ENCODE results near the gene EVI5. TPM values are rescaled to one million over a fixed set of nuclear protein-coding genes. Genes with fewer than 3 reads are reported as not detected.

EVI5 gene
- total RNA-seq, 2 donors from 2014 or later: 20.8 to 29.0 TPM

DNA sequence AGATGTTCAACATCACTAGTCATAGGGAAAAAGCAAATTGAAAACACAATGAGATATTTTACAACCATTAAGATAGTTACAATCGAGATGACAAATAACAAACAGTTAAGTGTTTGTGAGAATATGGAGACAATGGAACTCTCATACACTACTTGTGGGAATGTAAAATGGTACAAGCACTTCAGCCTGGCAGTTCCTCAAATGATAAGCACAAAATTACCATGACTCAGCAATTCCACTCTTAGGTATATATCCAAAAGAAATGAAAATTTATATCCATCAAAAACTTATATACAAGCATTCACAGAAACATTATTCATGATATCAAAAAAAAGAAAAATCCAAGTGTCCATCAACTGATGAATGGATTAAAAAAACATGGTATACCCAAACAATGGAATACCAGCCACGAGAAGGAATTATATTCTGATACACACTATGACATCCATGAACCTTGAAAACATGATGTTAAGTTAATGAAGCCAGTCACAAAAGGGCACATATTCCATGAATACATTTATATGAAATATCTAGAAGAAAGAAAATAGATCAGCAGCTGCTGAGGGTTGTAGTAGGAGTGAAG lies 76.4 kb downstream of the EVI5 start:
- DNase-seq: no peak
- H3K27ac Mint-ChIP-seq: no peak overlapping the region
- peaks cover 5% of the 10 kb centered on the region for H3K4me1 ChIP-seq (ENCODE audit: control insufficient read depth, insufficient read depth, low read length)

DNA sequence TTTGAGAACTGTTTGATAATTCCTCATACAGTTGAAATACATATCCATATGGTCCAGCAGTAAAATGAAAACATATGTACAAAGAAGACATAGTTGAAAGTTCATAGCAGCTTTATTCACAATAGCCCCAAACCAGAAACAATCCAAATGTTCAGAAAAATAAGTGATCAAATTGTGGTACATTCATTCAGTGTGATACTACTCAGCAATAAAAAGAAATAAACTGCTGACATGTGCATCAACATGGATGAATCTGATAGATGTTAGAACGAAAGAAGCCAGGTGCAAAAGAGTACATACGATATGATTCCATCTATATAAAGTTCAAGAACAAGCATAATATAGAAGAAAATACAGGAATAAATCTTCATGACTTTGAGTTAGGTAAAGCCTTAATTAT lies 77.2 kb downstream of the EVI5 start:
- no peaks in the 10 kb centered on the region for H3K9me3 ChIP-seq (ENCODE audit: control insufficient read depth, low read length)
- Mint-ChIP-seq H3K4me3 (no peak overlapping the region), H3K9me3 (no peaks in the 10 kb centered on the region), H3K4me1 (peaks cover 19% of the 10 kb centered on the region), H3K27me3 (ENCODE audit: insufficient read depth) (no peaks in the 10 kb centered on the region), H3K27ac (no peak overlapping the region), H3K36me3 (ENCODE audit: low read depth) (peaks cover 4% of the 10 kb centered on the region)
- H3K27me3 ChIP-seq (ENCODE audit: control insufficient read depth, insufficient read depth, low read length, poor library complexity, severe bottlenecking): peaks cover 6% of the 10 kb centered on the region
- DNase-seq: no peak
- H3K9ac ChIP-seq (ENCODE audit: extremely low read depth, low read length, poor library complexity, severe bottlenecking): no peak overlapping the region
- TF ChIP-seq, protein P1, sequence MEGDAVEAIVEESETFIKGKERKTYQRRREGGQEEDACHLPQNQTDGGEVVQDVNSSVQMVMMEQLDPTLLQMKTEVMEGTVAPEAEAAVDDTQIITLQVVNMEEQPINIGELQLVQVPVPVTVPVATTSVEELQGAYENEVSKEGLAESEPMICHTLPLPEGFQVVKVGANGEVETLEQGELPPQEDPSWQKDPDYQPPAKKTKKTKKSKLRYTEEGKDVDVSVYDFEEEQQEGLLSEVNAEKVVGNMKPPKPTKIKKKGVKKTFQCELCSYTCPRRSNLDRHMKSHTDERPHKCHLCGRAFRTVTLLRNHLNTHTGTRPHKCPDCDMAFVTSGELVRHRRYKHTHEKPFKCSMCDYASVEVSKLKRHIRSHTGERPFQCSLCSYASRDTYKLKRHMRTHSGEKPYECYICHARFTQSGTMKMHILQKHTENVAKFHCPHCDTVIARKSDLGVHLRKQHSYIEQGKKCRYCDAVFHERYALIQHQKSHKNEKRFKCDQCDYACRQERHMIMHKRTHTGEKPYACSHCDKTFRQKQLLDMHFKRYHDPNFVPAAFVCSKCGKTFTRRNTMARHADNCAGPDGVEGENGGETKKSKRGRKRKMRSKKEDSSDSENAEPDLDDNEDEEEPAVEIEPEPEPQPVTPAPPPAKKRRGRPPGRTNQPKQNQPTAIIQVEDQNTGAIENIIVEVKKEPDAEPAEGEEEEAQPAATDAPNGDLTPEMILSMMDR (conservative IDR thresholded peaks at IDR 0.05): no peak
- H3K36me3 ChIP-seq (ENCODE audit: control insufficient read depth, insufficient read depth, low read length): no peaks in the 10 kb centered on the region
- H3K4me3 ChIP-seq (ENCODE audit: low read length): no peak overlapping the region
- no peak overlapping the region for H3K27ac ChIP-seq (ENCODE audit: low read depth, low read length)
- peaks cover 5% of the 10 kb centered on the region for H3K4me1 ChIP-seq (ENCODE audit: control insufficient read depth, insufficient read depth, low read length)
- 100% methylated on average over 2 of the region's 2 CpGs; no CpG with 5 or more reads in 1 of the 2 experiments for whole genome bisulfite sequencing, 2 experiments (ENCODE audit: insufficient coverage in 1 of 2, insufficient read length in 1 of 2)

More for the DNA sequence above, 76.4 kb downstream of the EVI5 start:
- no peak overlapping the region for H3K9ac ChIP-seq (ENCODE audit: extremely low read depth, low read length, poor library complexity, severe bottlenecking)
- Mint-ChIP-seq H3K27me3 (ENCODE audit: insufficient read depth) (no peaks in the 10 kb centered on the region), H3K36me3 (ENCODE audit: low read depth) (no peaks in the 10 kb centered on the region), H3K4me3 (no peak overlapping the region), H3K9me3 (no peaks in the 10 kb centered on the region), H3K4me1 (peaks cover 19% of the 10 kb centered on the region)
- no peaks in the 10 kb centered on the region for H3K9me3 ChIP-seq (ENCODE audit: control insufficient read depth, low read length)
- TF ChIP-seq, protein P1 (conservative IDR thresholded peaks at IDR 0.05): no peak
- H3K4me3 ChIP-seq (ENCODE audit: low read length): no peak overlapping the region
- WGBS, 2 experiments (ENCODE audit: insufficient coverage in 1 of 2, insufficient read length in 1 of 2): 95% methylated on average over 2 of the region's 2 CpGs; no CpG with 5 or more reads in 1 of the 2 experiments
- H3K27me3 ChIP-seq (ENCODE audit: control insufficient read depth, insufficient read depth, low read length, poor library complexity, severe bottlenecking): no peaks in the 10 kb centered on the region
- H3K36me3 ChIP-seq (ENCODE audit: control insufficient read depth, insufficient read depth, low read length): no peaks in the 10 kb centered on the region
- no peak overlapping the region for H3K27ac ChIP-seq (ENCODE audit: low read depth, low read length)

DNA sequence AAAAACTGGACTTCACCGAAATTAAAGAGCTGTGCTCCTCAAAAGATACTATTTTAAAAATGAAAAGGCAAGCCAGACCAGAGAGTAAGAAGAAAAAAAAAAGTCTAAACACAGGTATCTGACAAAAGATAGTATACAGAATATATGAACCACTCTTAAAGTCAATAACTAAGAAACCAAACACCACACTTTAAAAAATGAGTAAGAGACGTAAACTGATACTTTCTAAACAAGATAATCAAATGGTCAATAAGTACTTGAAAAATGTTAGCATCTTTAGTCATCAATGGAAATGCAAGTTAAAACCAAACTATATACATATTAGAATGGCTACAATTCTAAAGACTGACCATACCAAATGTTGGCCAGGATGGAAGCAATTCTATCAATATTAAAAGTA lies 77.6 kb downstream of the EVI5 start:
- peaks cover 6% of the 10 kb centered on the region for H3K27me3 ChIP-seq (ENCODE audit: control insufficient read depth, insufficient read depth, low read length, poor library complexity, severe bottlenecking)
- peaks cover 4% of the 10 kb centered on the region for H3K36me3 Mint-ChIP-seq (ENCODE audit: low read depth)
- peaks cover 5% of the 10 kb centered on the region for H3K4me1 ChIP-seq (ENCODE audit: control insufficient read depth, insufficient read depth, low read length)
- TF ChIP-seq, protein P1 (conservative IDR thresholded peaks at IDR 0.05): no peak
- no peak overlapping the region for H3K27ac ChIP-seq (ENCODE audit: low read depth, low read length)
- H3K4me3 ChIP-seq (ENCODE audit: low read length): no peak overlapping the region
- H3K9me3 ChIP-seq (ENCODE audit: control insufficient read depth, low read length): no peaks in the 10 kb centered on the region
- H3K4me3 Mint-ChIP-seq: no peak overlapping the region
- 89% methylated on average over 1 of the region's 2 CpGs; no CpG with 5 or more reads in 1 of the 2 experiments for WGBS, 2 experiments (ENCODE audit: insufficient coverage in 1 of 2, insufficient read length in 1 of 2)
- no peak for DNase-seq
- H3K9me3 Mint-ChIP-seq: no peaks in the 10 kb centered on the region
- no peak overlapping the region for H3K27ac Mint-ChIP-seq
- peaks cover 19% of the 10 kb centered on the region for H3K4me1 Mint-ChIP-seq
- no peaks in the 10 kb centered on the region for H3K27me3 Mint-ChIP-seq (ENCODE audit: insufficient read depth)
- H3K9ac ChIP-seq (ENCODE audit: extremely low read depth, low read length, poor library complexity, severe bottlenecking): no peak overlapping the region
- H3K36me3 ChIP-seq (ENCODE audit: control insufficient read depth, insufficient read depth, low read length): no peaks in the 10 kb centered on the region

Measured in endodermal cell (in vitro differentiated cells).